NCI-H1930 (cell line): Measurements from ENCODE around the gene ITPR2.
"Not testable (repeated sequence)": the region's sequence is repeated elsewhere in the genome, so short reads cannot be mapped to it uniquely, and the experiment has no call there.

Experiments
- DNase-seq, 2 experiments: peaks; one replicate each; lab custom pipeline; 2025; lab: John Stamatoyannopoulos, UW

ITPR2 gene

DNA sequence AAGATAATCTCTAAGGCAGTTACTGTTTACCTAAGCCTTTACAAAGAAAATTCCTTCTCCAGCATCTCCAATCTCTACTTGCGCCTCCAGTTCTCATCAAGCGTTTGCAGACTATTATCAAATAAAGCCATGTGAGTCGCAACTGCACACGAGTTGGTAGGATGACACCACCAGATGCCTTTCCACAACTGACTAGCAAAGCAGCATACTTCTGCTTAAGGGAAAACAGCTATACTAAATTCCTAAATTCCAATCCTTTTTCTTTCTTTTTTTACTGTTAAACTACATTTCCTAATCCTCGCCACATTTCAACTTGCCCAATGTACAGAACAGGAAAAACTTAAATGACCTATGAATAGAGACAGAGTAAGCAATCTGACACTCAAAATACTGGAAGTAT is 166.7 kb downstream of the ITPR2 start:
- DNase-seq, result no peak

- DNase-seq, result no peak
Observed at GRCh38 chr12:26661399-26661798, 171.6 kb downstream of the ITPR2 start.

- no peak for DNase-seq
Observed at GRCh38 chr12:26659930-26660329, 173.1 kb downstream of the ITPR2 start.

- no peak for DNase-seq
Observed at GRCh38 chr12:26658991-26659390, 174.0 kb downstream of the ITPR2 start.

DNA sequence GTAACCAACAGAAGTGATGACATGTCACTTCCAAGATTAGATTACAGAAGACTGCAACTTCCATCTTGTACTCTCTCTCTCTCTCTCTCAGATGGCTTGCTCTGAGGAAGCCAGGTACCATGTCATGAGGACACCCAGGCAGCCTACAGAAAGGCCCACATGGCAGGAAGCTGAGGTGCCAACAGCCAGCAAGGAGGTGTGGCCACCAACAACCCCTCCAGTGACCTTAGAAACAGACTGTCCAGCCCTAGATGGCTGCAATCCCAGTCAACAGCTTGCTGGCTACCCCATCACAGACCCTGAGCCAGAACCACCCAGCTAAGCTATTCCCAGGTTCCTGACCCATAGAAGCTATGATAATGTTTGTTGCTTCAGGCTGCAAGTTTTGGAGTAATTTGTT is 178.4 kb downstream of the ITPR2 start:
- DNase-seq, result no peak

- DNase-seq, result no peak
Observed at GRCh38 chr12:26651566-26652188, 181.3 kb downstream of the ITPR2 start.

GRCh38 chr12:26651036-26651435 is 182.0 kb downstream of the ITPR2 start:
- no peak for DNase-seq

DNA sequence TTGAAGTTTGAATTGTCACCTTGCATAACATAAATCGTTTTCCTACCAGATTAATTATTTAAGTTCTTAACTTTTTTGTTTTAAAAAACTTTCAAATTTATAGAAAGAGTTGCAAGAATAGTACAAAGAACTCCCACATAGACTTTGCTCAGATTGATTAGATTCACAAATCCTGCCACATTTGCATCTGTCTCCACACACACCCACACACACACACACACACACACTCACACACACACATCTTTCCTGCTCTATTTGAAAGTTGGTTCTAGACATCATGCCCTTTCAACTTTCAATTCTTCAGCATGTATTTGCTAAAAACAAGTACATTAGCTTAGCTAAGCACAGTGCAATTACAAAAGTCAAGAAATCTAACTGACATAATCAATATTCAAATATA is 184.0 kb downstream of the ITPR2 start:
- no peak for DNase-seq

GRCh38 chr12:26648584-26648983 is 184.4 kb downstream of the ITPR2 start:
- DNase-seq, result no peak

DNA sequence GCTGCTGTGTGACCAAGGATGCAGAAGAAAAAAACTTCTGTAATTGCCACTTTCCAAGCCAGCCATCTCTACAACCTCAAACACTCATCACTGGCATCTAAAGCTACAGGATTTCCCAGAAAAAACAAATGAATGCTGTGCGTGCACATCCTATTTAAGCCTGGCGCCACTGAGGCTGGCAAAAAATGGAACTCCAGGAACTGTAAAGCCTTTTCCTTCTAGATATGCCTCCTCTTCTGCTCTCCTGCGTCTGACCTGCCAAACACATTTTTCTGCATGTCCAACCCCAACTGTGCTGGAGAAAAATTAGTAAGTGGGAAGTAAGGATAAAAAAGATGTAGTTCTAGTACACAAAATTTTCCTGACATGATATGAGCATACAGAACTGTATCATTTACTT is 184.9 kb downstream of the ITPR2 start:
- no peak for DNase-seq

GRCh38 chr12:26647088-26647487 is 185.9 kb downstream of the ITPR2 start:
- no peak for DNase-seq

- DNase-seq, result no peak
Observed at GRCh38 chr12:26646571-26646970, 186.4 kb downstream of the ITPR2 start.

- DNase-seq, result not testable (repeated sequence)
Observed at GRCh38 chr12:26644376-26644775, 188.6 kb downstream of the ITPR2 start.

DNA sequence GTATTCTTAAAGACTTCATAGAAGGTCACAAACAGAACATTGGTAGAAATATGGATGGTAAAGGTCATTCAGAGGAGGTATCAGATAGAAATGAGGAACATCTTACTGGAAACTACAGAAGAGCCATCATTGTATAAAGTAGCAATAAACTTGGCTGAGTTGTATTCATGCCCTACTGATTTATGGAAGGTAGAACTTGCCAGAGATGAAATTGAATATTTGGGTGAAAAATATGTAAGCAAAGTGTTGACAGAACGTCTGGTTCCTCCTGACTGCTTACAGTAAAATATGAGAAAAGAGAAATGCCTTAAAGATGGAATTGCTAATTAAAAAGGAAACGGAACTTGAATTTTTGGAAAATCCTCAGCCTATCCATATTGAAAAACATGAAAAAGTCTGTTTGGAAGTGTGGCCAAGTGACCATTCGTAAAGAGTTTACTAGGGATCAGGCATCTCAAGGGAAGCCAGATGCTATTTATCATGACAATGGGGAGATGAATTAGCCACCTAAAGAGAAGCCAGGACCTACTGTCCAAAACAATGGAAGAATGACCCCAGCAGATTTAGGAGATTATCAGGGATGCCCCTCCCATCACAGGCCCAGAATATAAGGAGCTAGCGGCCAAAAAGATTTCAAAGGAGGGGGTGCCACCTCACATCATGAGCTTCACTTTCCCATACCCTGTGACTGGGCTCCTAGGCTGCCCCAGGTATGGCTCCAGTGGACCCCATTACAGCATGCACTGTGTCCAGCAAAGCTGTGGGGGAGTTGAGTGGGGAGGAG is 189.3 kb downstream of the ITPR2 start:
- no peak for DNase-seq

- no peak for DNase-seq
Observed at GRCh38 chr12:26642361-26642760, 190.6 kb downstream of the ITPR2 start.

DNA sequence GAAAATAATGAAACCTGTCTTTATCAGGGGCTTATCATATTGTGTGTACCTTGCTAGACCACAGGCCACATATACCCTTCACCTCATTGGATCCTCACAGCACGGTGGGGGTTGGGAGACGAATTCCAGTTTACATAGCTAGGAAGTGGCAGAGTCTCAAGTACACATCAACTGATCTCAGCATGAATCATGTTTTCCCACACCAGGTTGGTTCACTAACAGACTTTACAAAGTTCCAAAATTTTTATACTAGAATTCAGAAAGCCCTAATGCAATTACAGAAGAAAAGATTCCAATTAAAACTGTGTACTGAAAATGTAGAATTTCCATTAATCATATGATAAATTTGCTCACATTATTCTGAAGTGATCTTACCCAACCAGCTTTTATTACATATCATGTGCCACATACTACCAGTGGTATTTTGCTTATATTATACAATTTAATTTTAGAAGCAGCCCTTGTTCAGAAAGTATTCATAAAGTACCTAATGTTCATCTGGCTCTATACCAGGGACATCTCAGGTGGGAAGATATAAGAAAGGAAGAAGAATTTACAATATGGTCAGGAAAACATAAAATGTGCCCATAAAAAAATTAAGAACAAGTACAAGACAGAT is 196.2 kb downstream of the ITPR2 start:
- no peak for DNase-seq

DNA sequence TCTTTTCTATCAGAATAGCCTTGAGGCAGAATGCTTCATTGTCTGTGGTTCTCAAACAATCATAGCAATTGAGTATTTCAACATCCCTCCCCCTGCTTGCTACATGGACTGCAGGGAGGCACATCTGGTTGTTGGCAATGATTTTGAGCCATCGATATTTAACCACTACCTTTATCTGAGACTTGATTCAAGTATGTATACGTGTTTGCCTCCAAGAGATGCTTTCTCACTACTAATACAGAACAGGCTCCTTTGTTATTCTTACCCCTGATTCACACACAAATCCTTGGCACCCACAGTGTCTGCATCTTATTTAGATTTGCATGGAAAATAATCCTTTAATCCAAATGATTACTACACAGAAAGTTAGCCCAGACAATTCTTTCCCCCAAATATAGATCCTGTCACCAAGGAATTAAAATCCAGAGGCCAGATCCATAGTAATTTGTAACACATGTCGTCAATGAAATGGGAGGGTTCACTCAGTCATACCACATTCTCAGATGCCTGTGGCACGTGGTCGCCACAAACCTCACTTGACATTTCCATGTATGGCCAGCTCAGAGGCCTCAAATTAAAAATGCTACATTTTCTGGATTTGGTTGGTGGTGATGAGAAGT is 199.3 kb downstream of the ITPR2 start:
- DNase-seq, result peak in 1 of 2 experiments; percentile 11

DNA sequence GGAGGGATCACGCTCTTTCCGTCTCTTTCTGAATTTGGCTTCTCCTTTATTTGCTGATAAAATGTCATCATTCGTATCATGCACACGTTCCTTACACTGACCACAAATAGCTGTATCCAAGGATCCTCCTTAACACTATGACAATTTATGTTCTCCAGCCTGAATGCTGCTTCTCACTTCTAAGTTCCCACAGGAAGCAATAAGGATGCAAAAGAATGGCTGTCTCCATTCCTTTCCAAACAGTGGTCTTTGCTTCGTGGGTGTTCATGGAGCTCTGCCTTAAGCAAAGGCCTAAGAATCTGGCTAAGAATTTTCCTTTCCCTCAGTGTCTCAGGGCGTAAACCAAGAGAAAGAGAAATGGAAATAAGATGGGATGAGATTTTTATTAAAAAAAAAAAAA is 200.2 kb downstream of the ITPR2 start:
- DNase-seq, result no peak

DNA sequence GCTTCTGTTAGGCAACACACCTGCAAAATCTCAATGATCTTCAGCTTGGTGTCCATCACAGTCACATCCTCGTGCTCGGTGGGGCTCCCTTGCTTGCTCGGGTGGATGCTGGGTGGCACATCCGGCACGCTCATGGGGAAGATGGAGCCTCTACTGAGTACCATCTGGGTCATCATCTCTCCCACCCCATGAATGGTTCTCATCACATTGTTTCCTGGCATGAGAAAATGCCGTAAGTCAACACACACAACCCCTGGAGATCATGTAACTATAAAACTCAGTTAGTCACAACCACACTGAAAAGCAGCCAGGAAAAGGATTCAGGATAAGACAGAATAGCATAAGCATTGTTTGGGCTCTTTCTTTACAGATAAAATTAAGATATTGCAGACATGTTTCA is 201.1 kb downstream of the ITPR2 start:
- no peak for DNase-seq

DNA sequence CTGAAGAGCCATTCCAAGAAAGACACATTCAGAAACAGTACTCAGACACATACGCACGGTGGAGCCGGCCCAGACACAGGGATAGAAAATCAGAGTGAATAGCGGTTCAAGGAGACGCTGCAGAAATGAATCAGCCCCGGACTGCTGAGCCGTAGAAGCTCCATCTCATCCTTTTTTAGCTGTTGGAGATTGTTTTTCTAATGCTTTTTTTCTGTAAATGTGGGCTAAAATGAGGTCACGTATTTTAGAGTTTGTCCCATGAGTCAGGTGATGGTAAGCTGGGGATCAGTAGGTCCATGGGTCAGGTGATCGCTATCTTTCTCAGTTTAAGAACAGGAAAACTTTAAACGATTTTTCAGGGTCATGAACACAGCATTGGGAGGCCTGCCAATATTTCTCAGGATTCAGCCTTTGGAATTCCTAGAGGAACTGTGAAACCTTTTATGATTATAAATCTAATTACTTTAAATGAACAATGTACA is 202.4 kb downstream of the ITPR2 start:
- no peak for DNase-seq

DNA sequence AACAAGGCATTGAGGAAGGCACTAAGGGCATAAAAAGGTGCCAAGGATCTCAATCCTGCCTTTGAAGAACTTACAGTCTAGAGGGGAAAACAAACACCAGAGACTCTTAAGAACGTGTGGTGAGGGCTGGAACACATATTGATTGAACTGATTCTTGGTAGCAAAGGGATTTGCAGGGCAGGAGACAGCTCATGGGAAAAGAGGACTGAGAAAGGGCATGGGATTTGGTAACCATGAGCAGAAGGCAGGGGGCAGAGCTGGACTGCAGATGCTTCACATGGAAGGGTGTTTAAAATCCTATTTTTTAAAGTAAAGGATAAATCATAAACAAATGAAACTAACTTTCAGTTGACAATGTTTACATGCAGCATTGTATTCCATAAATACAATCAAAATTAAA is 203.1 kb downstream of the ITPR2 start:
- peak in 1 of 2 experiments; percentile 20 for DNase-seq

DNA sequence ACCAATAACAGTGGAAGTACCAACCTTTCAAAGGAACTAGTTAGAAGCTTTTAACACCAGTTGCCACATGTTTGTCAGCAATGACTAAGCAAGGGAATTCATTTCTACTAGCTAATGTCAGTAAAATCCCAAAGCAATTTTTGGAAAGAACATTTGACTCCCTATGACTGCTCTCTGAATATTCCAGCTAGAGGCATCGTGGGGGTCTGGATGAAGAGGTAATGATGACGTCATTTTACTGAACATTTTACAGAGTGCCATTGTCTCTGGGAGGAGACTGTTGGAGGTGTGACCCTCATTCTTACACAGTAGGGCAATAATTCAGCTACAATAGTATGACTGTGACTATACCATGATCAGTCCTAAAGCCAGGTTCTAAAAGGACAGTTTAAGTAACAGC is 204.8 kb downstream of the ITPR2 start:
- no peak for DNase-seq

- no peak for DNase-seq
Observed at GRCh38 chr12:26627335-26627734, 205.7 kb downstream of the ITPR2 start.
